Activated naive CD4-positive, alpha-beta T cell treated with anti-CD3 and anti-CD28 coated beads for 36 hours (primary cell): ENCODE results near the gene DCUN1D1. TPM values are rescaled to one million over a fixed set of nuclear protein-coding genes. Genes with fewer than 3 reads are reported as not detected.

ENCODE experiments used
- CTCF ChIA-PET: fragments of 350-600 bp; sonication (Branson Sonifier 250); formaldehyde crosslinking; loops from one replicate; lab custom pipeline; 2021; ENCODE audit warnings: antibody characterized with exemption; lab: Charles Lee
- DNase-seq: peaks from one replicate; pipeline ENCODE4 v3.0.0-alpha.2; 2020
- H3K27ac Mint-ChIP-seq: one replicate; pipeline ENCODE4 v1.8.0; 2021; ENCODE audit warnings: mild to moderate bottlenecking, mixed read lengths
- H3K27me3 Mint-ChIP-seq: one replicate; pipeline ENCODE4 v1.8.0; 2021; ENCODE audit warnings: low read depth, mixed read lengths
- H3K36me3 Mint-ChIP-seq: one replicate; pipeline ENCODE4 v1.8.0; 2021; ENCODE audit warnings: low read depth, mixed read lengths
- H3K4me1 Mint-ChIP-seq: one replicate; pipeline ENCODE4 v1.8.0; 2021; ENCODE audit warnings: low read depth, mixed read lengths
- H3K4me3 Mint-ChIP-seq: one replicate; pipeline ENCODE4 v1.8.0; 2021; ENCODE audit warnings: mild to moderate bottlenecking, moderate library complexity, mixed read lengths
- H3K9me3 Mint-ChIP-seq: one replicate; pipeline ENCODE4 v1.8.0; 2021; ENCODE audit warnings: mixed read lengths
- intact Hi-C: fragments of 100-400 bp; cut with micrococcal nuclease; formaldehyde crosslinking; loops from one replicate; pipeline ENCODE4 v1.15.1; 2023
- total RNA-seq, 2 experiments: library from RNA; stranded (reverse); gene quantifications; one replicate each; pipeline ENCODE4 v1.2.3, GENCODE V29; 2021

The DCUN1D1 gene
- total RNA-seq, 2 experiments from 2014 or later = 38.4 to 40.5 TPM

- no peak for DNase-seq
- no peaks in the 10 kb centered on the region for H3K27me3 Mint-ChIP-seq
- H3K4me1 Mint-ChIP-seq = no peaks in the 10 kb centered on the region
- CTCF ChIA-PET = no interaction called here
- no peaks in the 10 kb centered on the region for H3K9me3 Mint-ChIP-seq
- no peak overlapping the region for H3K27ac Mint-ChIP-seq
- peaks cover 30% of the 10 kb centered on the region for H3K36me3 Mint-ChIP-seq
- no peak overlapping the region for H3K4me3 Mint-ChIP-seq
- intact Hi-C loops = no loop called here
Measured at GRCh38 chr3:182948305-182948704, 32.0 kb downstream of the DCUN1D1 start.

- Mint-ChIP-seq H3K36me3 (peaks cover 30% of the 10 kb centered on the region), H3K27ac (no peak overlapping the region), H3K4me3 (no peak overlapping the region), H3K4me1 (no peaks in the 10 kb centered on the region), H3K27me3 (no peaks in the 10 kb centered on the region), H3K9me3 (no peaks in the 10 kb centered on the region)
- peak; percentile 27 for DNase-seq
- CTCF ChIA-PET = interaction anchor here (0.6 kb wide), 1 partner anchor 19 kb away, joined by 3 read pairs; no protein-coding TSS in a partner anchor
- intact Hi-C loops = no loop called here
Measured at GRCh38 chr3:182947888-182948287, 32.5 kb downstream of the DCUN1D1 start.

GRCh38 chr3:182941719-182942118 is 38.6 kb downstream of the DCUN1D1 start:
- Mint-ChIP-seq H3K27me3 (no peaks in the 10 kb centered on the region), H3K4me3 (no peak overlapping the region), H3K4me1 (peaks cover 19% of the 10 kb centered on the region), H3K9me3 (no peaks in the 10 kb centered on the region), H3K36me3 (peaks cover 20% of the 10 kb centered on the region), H3K27ac (no peak overlapping the region)
- CTCF ChIA-PET = no interaction called here
- DNase-seq = no peak
- intact Hi-C loops = no loop called here

- no peaks in the 10 kb centered on the region for H3K27me3 Mint-ChIP-seq
- intact Hi-C loops = no loop called here
Measured at GRCh38 chr3:182940266-182940808, 40.0 kb downstream of the DCUN1D1 start.

GRCh38 chr3:182937293-182938051 is 42.9 kb downstream of the DCUN1D1 start:
- H3K4me1 Mint-ChIP-seq = peaks cover 19% of the 10 kb centered on the region
- H3K4me3 Mint-ChIP-seq = no peak overlapping the region
- intact Hi-C loops = no loop called here
- H3K36me3 Mint-ChIP-seq = no peaks in the 10 kb centered on the region
- CTCF ChIA-PET = interaction anchor here (1.9 kb wide), 1 partner anchor 28 kb away, joined by 5 read pairs; no protein-coding TSS in a partner anchor
- H3K9me3 Mint-ChIP-seq = no peaks in the 10 kb centered on the region
- DNase-seq = no peak
- no peak overlapping the region for H3K27ac Mint-ChIP-seq
- H3K27me3 Mint-ChIP-seq = no peaks in the 10 kb centered on the region

More at GRCh38 chr3:182940266-182940808, 40.0 kb downstream of the DCUN1D1 start:
- H3K27ac Mint-ChIP-seq = no peak overlapping the region
- H3K9me3 Mint-ChIP-seq = no peaks in the 10 kb centered on the region
- CTCF ChIA-PET = no interaction called here
- no peak for DNase-seq
- no peak overlapping the region for H3K4me3 Mint-ChIP-seq
- H3K36me3 Mint-ChIP-seq = peaks cover 9% of the 10 kb centered on the region
- H3K4me1 Mint-ChIP-seq = peaks cover 19% of the 10 kb centered on the region

- Mint-ChIP-seq H3K9me3 (peaks cover 3% of the 10 kb centered on the region), H3K4me3 (no peak overlapping the region), H3K4me1 (peaks cover 19% of the 10 kb centered on the region), H3K36me3 (peaks cover 2% of the 10 kb centered on the region), H3K27ac (no peak overlapping the region), H3K27me3 (no peaks in the 10 kb centered on the region)
- no peak for DNase-seq
- CTCF ChIA-PET = interaction anchor here (0.5 to 1.9 kb wide), 2 partner anchors 27 to 227 kb away, joined by 3 to 5 read pairs; no protein-coding TSS in a partner anchor
- intact Hi-C loops = no loop called here
Measured at GRCh38 chr3:182936918-182937285, 43.4 kb downstream of the DCUN1D1 start.

GRCh38 chr3:182936239-182936917 is 44.0 kb downstream of the DCUN1D1 start:
- Mint-ChIP-seq H3K36me3 (peaks cover 5% of the 10 kb centered on the region), H3K4me3 (no peak overlapping the region), H3K4me1 (peaks cover 19% of the 10 kb centered on the region), H3K9me3 (peaks cover 6% of the 10 kb centered on the region), H3K27ac (no peak overlapping the region), H3K27me3 (no peaks in the 10 kb centered on the region)
- intact Hi-C loops = no loop called here
- CTCF ChIA-PET = interaction anchor here (0.5 to 1.9 kb wide), 3 partner anchors 19 to 227 kb away, joined by 3 to 5 read pairs (median 3); no protein-coding TSS in a partner anchor
- no peak for DNase-seq

GRCh38 chr3:182935803-182936202 is 44.5 kb downstream of the DCUN1D1 start:
- intact Hi-C loops = no loop called here
- CTCF ChIA-PET = interaction anchor here (1.2 to 1.9 kb wide), 2 partner anchors 19 to 26 kb away, joined by 3 to 5 read pairs; no protein-coding TSS in a partner anchor
- no peak for DNase-seq
- H3K27ac Mint-ChIP-seq = no peak overlapping the region
- peaks cover 6% of the 10 kb centered on the region for H3K9me3 Mint-ChIP-seq
- H3K4me3 Mint-ChIP-seq = no peak overlapping the region
- peaks cover 19% of the 10 kb centered on the region for H3K4me1 Mint-ChIP-seq
- H3K36me3 Mint-ChIP-seq = peaks cover 6% of the 10 kb centered on the region
- H3K27me3 Mint-ChIP-seq = no peaks in the 10 kb centered on the region

- CTCF ChIA-PET = no interaction called here
- H3K4me3 Mint-ChIP-seq = no peak overlapping the region
- H3K27me3 Mint-ChIP-seq = no peaks in the 10 kb centered on the region
- H3K4me1 Mint-ChIP-seq = no peaks in the 10 kb centered on the region
- no peak for DNase-seq
- intact Hi-C loops = no loop called here
- H3K9me3 Mint-ChIP-seq = peaks cover 9% of the 10 kb centered on the region
- no peak overlapping the region for H3K27ac Mint-ChIP-seq
- peaks cover 24% of the 10 kb centered on the region for H3K36me3 Mint-ChIP-seq
Measured at GRCh38 chr3:182925944-182926337, 54.4 kb downstream of the DCUN1D1 start.

GRCh38 chr3:182925330-182925943 is 54.9 kb downstream of the DCUN1D1 start:
- peaks cover 26% of the 10 kb centered on the region for H3K36me3 Mint-ChIP-seq
- H3K27me3 Mint-ChIP-seq = no peaks in the 10 kb centered on the region
- no peak overlapping the region for H3K4me3 Mint-ChIP-seq
- no peaks in the 10 kb centered on the region for H3K4me1 Mint-ChIP-seq
- no peak overlapping the region for H3K27ac Mint-ChIP-seq
- CTCF ChIA-PET = no interaction called here
- intact Hi-C loops = no loop called here
- DNase-seq = no peak
- H3K9me3 Mint-ChIP-seq = peaks cover 9% of the 10 kb centered on the region

- DNase-seq = no peak
- Mint-ChIP-seq H3K4me3 (no peak overlapping the region), H3K27ac (no peak overlapping the region), H3K36me3 (peaks cover 24% of the 10 kb centered on the region), H3K9me3 (peaks cover 3% of the 10 kb centered on the region), H3K27me3 (no peaks in the 10 kb centered on the region), H3K4me1 (no peaks in the 10 kb centered on the region)
- CTCF ChIA-PET = no interaction called here
- intact Hi-C loops = no loop called here
Measured at GRCh38 chr3:182921665-182922355, 58.5 kb downstream of the DCUN1D1 start.
